Activated CD8-positive, alpha-beta T cell treated with anti-CD3 and anti-CD28 coated beads for 36 hours (primary cell): ENCODE results near the gene SLC35G3. TPM values are rescaled to one million over a fixed set of nuclear protein-coding genes. Genes with fewer than 3 reads are reported as not detected.
"Not testable (repeated sequence)": the region's sequence is repeated elsewhere in the genome, so short reads cannot be mapped to it uniquely, and the experiment has no call there.

Experiments
- ATAC-seq: fragments of 200-7000 bp; cut with Tn5 transposase; one replicate; pipeline ENCODE4 v1.10.0; 2021; ENCODE audit warnings: mild to moderate bottlenecking, moderate library complexity
- CTCF ChIA-PET: fragments of 350-600 bp; sonication (Branson Sonifier 250); formaldehyde crosslinking; loops from one replicate; lab custom pipeline; 2021; ENCODE audit warnings: antibody characterized with exemption; lab: Charles Lee
- POLR2A ChIA-PET: fragments of 350-600 bp; sonication (Branson Sonifier 250); formaldehyde crosslinking; loops from one replicate; lab custom pipeline; 2021; ENCODE audit warnings: antibody characterized with exemption; lab: Charles Lee
- DNase-seq: peaks from one replicate; pipeline ENCODE4 v3.0.0-alpha.2; 2020
- H3K27ac Mint-ChIP-seq: one replicate; pipeline ENCODE4 v1.8.0; 2021; ENCODE audit warnings: mild to moderate bottlenecking, mixed read lengths
- H3K27me3 Mint-ChIP-seq: one replicate; pipeline ENCODE4 v1.8.0; 2021; ENCODE audit warnings: mixed read lengths
- H3K36me3 Mint-ChIP-seq: one replicate; pipeline ENCODE4 v1.8.0; 2021; ENCODE audit warnings: low read depth, mixed read lengths
- H3K4me1 Mint-ChIP-seq: one replicate; pipeline ENCODE4 v1.8.0; 2021; ENCODE audit warnings: low read depth, mixed read lengths
- H3K4me3 Mint-ChIP-seq: one replicate; pipeline ENCODE4 v1.8.0; 2021; ENCODE audit warnings: mild to moderate bottlenecking, moderate library complexity, mixed read lengths
- H3K9me3 Mint-ChIP-seq: one replicate; pipeline ENCODE4 v1.8.0; 2021; ENCODE audit warnings: mixed read lengths
- CTCF ChIP-seq: fragments of 200-600 bp; IDR thresholded peaks from one replicate; pipeline ENCODE4 v1.8.0; 2022; ENCODE audit warnings: antibody characterized with exemption, mild to moderate bottlenecking
- intact Hi-C: fragments of 100-400 bp; cut with micrococcal nuclease; formaldehyde crosslinking; loops from one replicate; pipeline ENCODE4 v1.10.0; 2022
- total RNA-seq, 2 experiments: library from RNA; stranded (reverse); gene quantifications; one replicate each; pipeline ENCODE4 v1.2.3, GENCODE V29; 2021

Gene SLC35G3
- total RNA-seq, 2 experiments from 2014 or later = not detected

GRCh38 chr17:35176897-35177296 lies 17.3 kb downstream of the SLC35G3 start:
- ATAC-seq = no peak
- Mint-ChIP-seq H3K27me3 (no peaks in the 10 kb centered on the region), H3K9me3 (peaks cover 11% of the 10 kb centered on the region), H3K27ac (peak overlapping the region; percentile 85), H3K36me3 (peaks cover 11% of the 10 kb centered on the region), H3K4me1 (peaks cover 65% of the 10 kb centered on the region), H3K4me3 (no peak overlapping the region)
- DNase-seq = no peak
- POLR2A ChIA-PET = interaction anchor here (1.3 kb wide), 2 partner anchors 14 to 38 kb away, joined by 3 to 4 read pairs; no protein-coding TSS in a partner anchor
- TF ChIP-seq CTCF = no peak
- intact Hi-C loops = loop anchor here (5.0 to 10.0 kb wide), 2 partner anchors 35 to 568 kb away; no protein-coding TSS in a partner anchor
- CTCF ChIA-PET = no interaction called here

GRCh38 chr17:35175638-35176415 lies 18.4 kb downstream of the SLC35G3 start:
- no peak overlapping the region for H3K4me3 Mint-ChIP-seq
- ATAC-seq (no peak), DNase-seq (no peak)
- peak overlapping the region; percentile 23 for H3K27ac Mint-ChIP-seq
- ChIA-PET POLR2A (interaction anchor here (1.3 kb wide), 2 partner anchors 13 to 65 kb away, joined by 3 read pairs; no protein-coding TSS in a partner anchor), CTCF (no interaction called here)
- H3K27me3 Mint-ChIP-seq = no peaks in the 10 kb centered on the region
- H3K9me3 Mint-ChIP-seq = peaks cover 11% of the 10 kb centered on the region
- no peak for TF ChIP-seq CTCF
- intact Hi-C loops = loop anchor here (5.0 to 10.0 kb wide), 2 partner anchors 36 to 569 kb away; no protein-coding TSS in a partner anchor
- H3K36me3 Mint-ChIP-seq = peaks cover 11% of the 10 kb centered on the region
- peaks cover 75% of the 10 kb centered on the region for H3K4me1 Mint-ChIP-seq

GRCh38 chr17:35174835-35175334 lies 19.3 kb downstream of the SLC35G3 start:
- H3K36me3 Mint-ChIP-seq = peaks cover 11% of the 10 kb centered on the region
- DNase-seq (no peak), ATAC-seq (no peak)
- H3K27me3 Mint-ChIP-seq = no peaks in the 10 kb centered on the region
- peaks cover 11% of the 10 kb centered on the region for H3K9me3 Mint-ChIP-seq
- ChIA-PET CTCF (no interaction called here), POLR2A (interaction anchor here (1.1 to 1.3 kb wide), 3 partner anchors 61 to 690 kb away, joined by 3 to 4 read pairs (median 3); no protein-coding TSS in a partner anchor)
- TF ChIP-seq CTCF = no peak
- no peak overlapping the region for H3K4me3 Mint-ChIP-seq
- H3K27ac Mint-ChIP-seq = no peak overlapping the region
- intact Hi-C loops = loop anchor here (5.0 to 10.0 kb wide), 3 partner anchors 37 to 570 kb away; partner anchors contain the start of gene SLFN5
- H3K4me1 Mint-ChIP-seq = peaks cover 68% of the 10 kb centered on the region

GRCh38 chr17:35172321-35172720 lies 21.9 kb downstream of the SLC35G3 start:
- not testable (repeated sequence) for ATAC-seq, H3K27me3 Mint-ChIP-seq, H3K36me3 Mint-ChIP-seq, DNase-seq, H3K4me3 Mint-ChIP-seq, H3K9me3 Mint-ChIP-seq
- CTCF ChIA-PET = interaction anchor here (0.6 to 1.1 kb wide), 3 partner anchors 315 to 574 kb away, joined by 3 to 4 read pairs (median 3); partner anchors contain the start of gene SLFN12L
- peaks cover 48% of the 10 kb centered on the region for H3K4me1 Mint-ChIP-seq
- H3K27ac Mint-ChIP-seq = peak overlapping the region; percentile 77
- intact Hi-C loops = loop anchor here (5.0 to 10.0 kb wide), 2 partner anchors 70 to 572 kb away; partner anchors contain the start of gene SLFN5
- POLR2A ChIA-PET = interaction anchor here (0.7 to 1.0 kb wide), 3 partner anchors 16 to 205 kb away, joined by 3 to 5 read pairs (median 3); no protein-coding TSS in a partner anchor

GRCh38 chr17:35171834-35172233 lies 22.4 kb downstream of the SLC35G3 start:
- no peaks in the 10 kb centered on the region for H3K27me3 Mint-ChIP-seq
- ATAC-seq (peak; percentile 38), DNase-seq (no peak)
- H3K9me3 Mint-ChIP-seq = no peaks in the 10 kb centered on the region
- peak overlapping the region; percentile 79 for H3K27ac Mint-ChIP-seq
- no peak for TF ChIP-seq CTCF
- intact Hi-C loops = loop anchor here (2.0 to 10.0 kb wide), 3 partner anchors 70 to 573 kb away; partner anchors contain the start of gene SLFN5
- no peaks in the 10 kb centered on the region for H3K36me3 Mint-ChIP-seq
- ChIA-PET POLR2A (interaction anchor here (0.7 to 1.9 kb wide), 4 partner anchors 16 to 205 kb away, joined by 3 to 6 read pairs (median 4); partner anchors contain the start of gene SLFN5), CTCF (interaction anchor here (1.0 to 1.7 kb wide), 5 partner anchors 68 to 574 kb away, joined by 3 to 9 read pairs (median 4); partner anchors contain the start of gene SLFN5)
- H3K4me1 Mint-ChIP-seq = peaks cover 43% of the 10 kb centered on the region
- H3K4me3 Mint-ChIP-seq = peak overlapping the region; percentile 20
